ENCODE data around the gene ERO1B.

GRCh38 chr1:236261033-236261432 is 20.7 kb downstream of the ERO1B start:
- TF ChIP-seq CTCF (IDR thresholded peaks at IDR 0.05) = no peak
- TF ChIP-seq POLR2A (IDR thresholded peaks at IDR 0.05) = no peak
